A549 (cell line): ENCODE results near the gene LYPD6.

Source experiments
- CBX8 ChIP-seq: fragments of 200-600 bp; sonication (generic); IDR thresholded peaks from 2 replicates; pipeline ENCODE4 v1.6.1; 2016
- CEBPB ChIP-seq, 2 experiments: fragments of >200 bp in 1 of 2; sonication (Bioruptor Twin) in 1 of 2; formaldehyde crosslinking in 1 of 2; IDR thresholded peaks; 2 replicates each; pipeline ENCODE4 v1.6.1; 2012 to 2016
- CTCF ChIP-seq: fragments of >200 bp; sonication (Bioruptor Twin); formaldehyde crosslinking; IDR thresholded peaks from 3 replicates; pipeline ENCODE4 v1.5.1; 2016
- EP300 ChIP-seq, 2 experiments: fragments of >200 bp; sonication (Bioruptor Twin); formaldehyde crosslinking; IDR thresholded peaks; 2 replicates in 1 of 2; 3 replicates in 1 of 2; pipeline ENCODE4 v1.6.1; 2016 to 2017
- HDAC2 ChIP-seq: fragments of 200-600 bp; sonication (generic); IDR thresholded peaks from 2 replicates; pipeline ENCODE4 v1.6.1; 2016
- MAX ChIP-seq: IDR thresholded peaks from 2 replicates; pipeline ENCODE4 v1.6.1; 2012
- NFE2L2 ChIP-seq: fragments of 150-350 bp; conservative IDR thresholded peaks from 2 replicates; pipeline ENCODE4 v1.6.1; 2014; ENCODE audit warnings: low read length
- POLR2A ChIP-seq: IDR thresholded peaks from 2 replicates; pipeline ENCODE4 v1.6.1; 2012; ENCODE audit warnings: mild to moderate bottlenecking, low read length
- RARB ChIP-seq: fragments of 250-450 bp; sonication (Bioruptor Pico); IDR thresholded peaks from 2 replicates; pipeline ENCODE4 v1.8.0; 2021; ENCODE audit warnings: mild to moderate bottlenecking, moderate library complexity
- RNF2 ChIP-seq: fragments of 200-600 bp; sonication (generic); IDR thresholded peaks from 2 replicates; pipeline ENCODE4 v1.6.1; 2016; ENCODE audit warnings: low read depth, mild to moderate bottlenecking, antibody characterized with exemption, moderate library complexity, borderline replicate concordance
- SMC3 ChIP-seq: fragments of >200 bp; sonication (Bioruptor Twin); formaldehyde crosslinking; IDR thresholded peaks from 3 replicates; pipeline ENCODE4 v1.6.1; 2018; ENCODE audit warnings: inconsistent platforms

GRCh38 chr2:149291881-149292280, 38.5 kb upstream of the LYPD6 start:
- no peak for TF ChIP-seq HDAC2
- TF ChIP-seq RNF2 = no peak
- no peak for TF ChIP-seq EP300 (IDR thresholded peaks at IDR 0.05)
- no peak for TF ChIP-seq CTCF
- no peak for TF ChIP-seq POLR2A
- no peak for TF ChIP-seq SMC3
- TF ChIP-seq NFE2L2 = no peak
- TF ChIP-seq RARB (CRISPR knock-in tag) = no peak
- no peak for TF ChIP-seq MAX
- TF ChIP-seq CBX8 = no peak
- no peak for TF ChIP-seq CEBPB (IDR thresholded peaks at IDR 0.05)
